Pulmonary artery endothelial cell (primary cell): ENCODE measurements around the gene ALLC. TPM values are rescaled to one million over a fixed set of nuclear protein-coding genes. Genes with fewer than 3 reads are reported as not detected.
A peak's percentile ranks its signal among the peaks of the same experiment; 100 is the strongest.

Experiments
- DNase-seq: peaks from one replicate; pipeline ENCODE4 v3.0.0-alpha.2; 2011; ENCODE audit warnings: low read depth, low spot score
- total RNA-seq: library from RNA; depleted of rRNA; stranded (reverse); fragments of >200 nt; gene quantifications from 2 replicates; pipeline ENCODE4 v1.2.3, GENCODE V29; 2014

ALLC gene
- total RNA-seq, 1 donor from 2014 or later = not detected

DNA sequence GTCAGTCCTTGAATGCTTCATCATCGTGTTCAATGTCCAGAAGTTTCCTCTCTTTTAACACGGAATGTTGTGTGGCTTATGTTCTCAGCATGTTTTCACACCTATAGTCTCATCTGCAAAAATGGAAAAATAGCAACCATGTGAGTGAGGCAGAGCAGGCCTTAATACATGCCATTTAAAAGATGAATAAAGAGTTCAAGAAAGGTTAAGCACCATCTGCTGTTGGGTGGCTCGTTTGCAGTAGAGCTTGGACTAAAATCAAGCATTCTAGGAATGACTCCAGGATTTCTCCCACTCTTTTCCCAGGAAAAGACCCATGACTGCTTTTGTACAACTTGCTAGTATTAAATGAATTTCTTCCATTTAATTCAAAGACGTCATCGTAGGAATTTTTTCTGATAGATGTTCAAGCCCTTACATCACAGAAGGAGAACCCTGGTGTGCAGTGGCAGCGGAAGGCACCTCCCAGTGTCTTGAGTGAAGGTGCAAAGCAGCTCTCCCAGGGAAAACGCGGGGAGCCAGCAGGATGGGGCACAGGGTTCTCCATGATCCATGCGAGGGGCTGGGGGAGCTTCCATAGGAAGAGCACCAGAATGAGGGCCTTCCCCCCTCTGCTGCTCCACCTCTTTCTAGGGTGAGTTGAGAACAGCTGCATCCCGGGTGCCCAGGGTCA is 55.0 kb downstream of the ALLC start:
- no peak for DNase-seq

DNA sequence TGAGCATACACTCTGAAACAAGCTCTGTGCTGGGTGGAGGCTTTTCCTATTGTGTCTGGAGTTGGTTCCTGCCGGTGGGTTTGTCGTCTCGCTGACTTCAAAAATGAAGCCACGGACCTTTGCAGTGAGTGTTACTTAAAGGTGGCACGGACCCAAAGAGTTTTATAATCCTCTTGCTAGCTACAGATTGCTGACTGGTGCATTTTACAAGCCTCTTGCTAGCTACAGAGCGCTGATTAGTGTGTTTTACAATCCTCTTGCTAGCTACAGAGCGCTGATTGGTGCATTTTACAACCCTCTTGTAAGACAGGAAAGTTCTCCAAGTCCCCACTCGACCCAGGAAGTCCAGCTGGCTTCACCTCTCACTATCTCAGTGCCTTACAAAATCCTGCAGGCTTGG is 60.7 kb downstream of the ALLC start:
- no peak for DNase-seq

- no peak for DNase-seq
These were observed 67.0 kb downstream of the ALLC start for GRCh38 chr2:3725002-3725401.

- no peak for DNase-seq
These were observed 67.7 kb downstream of the ALLC start for GRCh38 chr2:3725458-3726250.

- DNase-seq = no peak
These were observed 68.5 kb downstream of the ALLC start for GRCh38 chr2:3726511-3726910.

- DNase-seq = no peak
These were observed 69.5 kb downstream of the ALLC start for GRCh38 chr2:3727397-3728045.

GRCh38 chr2:3728104-3729054 is 70.4 kb downstream of the ALLC start:
- DNase-seq = peak; percentile 11

DNA sequence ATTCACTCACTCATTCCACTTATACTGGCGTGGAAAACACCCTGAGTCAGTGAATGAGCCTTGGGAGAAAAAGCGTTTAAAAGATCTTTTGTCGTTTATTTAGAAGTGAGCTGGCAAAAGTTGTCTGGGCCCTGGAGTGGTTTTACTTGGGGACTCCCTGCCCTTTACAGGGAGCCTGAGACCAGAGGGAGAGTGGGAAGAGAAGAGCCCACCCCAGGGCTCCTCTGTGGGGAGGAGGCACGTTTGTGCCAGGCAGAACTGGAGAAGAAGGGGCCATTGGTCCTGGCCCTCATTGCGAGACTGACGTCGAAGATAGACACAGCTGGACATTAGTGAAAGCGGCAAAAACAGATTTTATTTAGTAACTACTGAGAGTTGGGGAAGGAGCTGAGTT is 71.1 kb downstream of the ALLC start:
- DNase-seq = no peak

DNA sequence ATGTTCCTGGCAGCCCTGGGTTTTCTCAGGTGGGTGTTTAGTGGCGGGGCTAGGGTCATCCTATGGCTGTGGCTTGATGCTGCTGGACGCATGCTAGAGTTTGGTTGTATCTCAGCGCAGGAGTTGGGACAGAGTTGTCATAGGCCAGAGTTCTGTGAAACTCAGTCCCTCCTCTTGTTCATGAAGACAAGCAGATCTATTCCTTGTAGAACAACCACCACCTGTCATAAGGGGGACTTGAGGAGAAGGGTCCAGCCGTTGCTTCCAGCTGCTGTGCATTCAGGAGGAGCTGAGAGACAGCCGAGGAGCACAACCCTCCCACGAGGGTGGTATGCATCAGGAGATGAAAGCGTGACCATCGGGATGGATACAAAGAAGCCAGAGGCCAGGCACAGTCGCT is 71.8 kb downstream of the ALLC start:
- DNase-seq = no peak

- DNase-seq = no peak
These were observed 72.6 kb downstream of the ALLC start for GRCh38 chr2:3730646-3731045.

DNA sequence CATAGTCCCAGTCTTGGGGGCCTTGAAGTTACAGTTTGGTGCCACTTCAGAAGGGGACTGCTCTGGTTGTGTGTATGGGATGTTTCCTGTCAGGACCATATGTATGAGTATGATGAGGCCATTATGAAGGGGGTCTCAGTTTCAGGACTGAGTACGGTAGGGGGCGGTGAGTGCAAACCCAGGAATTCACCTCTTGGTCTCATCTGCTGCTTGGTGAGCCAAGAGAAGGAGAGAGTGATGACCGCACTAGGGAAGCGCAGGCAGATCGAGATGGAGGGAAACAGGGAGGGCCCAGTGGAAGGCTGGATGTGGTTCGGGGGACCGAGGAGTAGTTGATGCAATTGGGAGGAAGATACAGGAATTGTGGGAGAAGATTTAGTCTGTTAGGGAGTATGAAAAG is 73.8 kb downstream of the ALLC start:
- no peak for DNase-seq

DNA sequence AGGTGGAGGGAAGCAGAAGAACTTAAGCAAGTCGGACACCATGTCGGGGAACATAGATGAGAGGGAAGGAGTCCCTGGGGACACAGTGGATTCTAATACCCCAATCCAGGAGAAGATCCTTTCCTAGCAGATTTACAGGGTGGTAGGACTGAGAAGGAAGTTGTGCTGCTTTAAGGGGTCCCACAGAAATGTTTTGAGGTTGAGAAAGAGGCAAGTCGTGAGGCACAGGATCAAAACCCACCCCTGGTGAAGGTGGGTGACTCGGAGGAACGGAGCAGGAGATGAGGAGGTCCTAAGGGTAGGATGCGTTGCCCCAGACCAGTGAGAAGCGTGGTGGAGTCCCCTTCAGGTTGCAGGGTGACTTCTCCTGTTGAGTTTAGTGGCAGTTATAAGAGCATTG is 78.1 kb downstream of the ALLC start:
- no peak for DNase-seq

DNA sequence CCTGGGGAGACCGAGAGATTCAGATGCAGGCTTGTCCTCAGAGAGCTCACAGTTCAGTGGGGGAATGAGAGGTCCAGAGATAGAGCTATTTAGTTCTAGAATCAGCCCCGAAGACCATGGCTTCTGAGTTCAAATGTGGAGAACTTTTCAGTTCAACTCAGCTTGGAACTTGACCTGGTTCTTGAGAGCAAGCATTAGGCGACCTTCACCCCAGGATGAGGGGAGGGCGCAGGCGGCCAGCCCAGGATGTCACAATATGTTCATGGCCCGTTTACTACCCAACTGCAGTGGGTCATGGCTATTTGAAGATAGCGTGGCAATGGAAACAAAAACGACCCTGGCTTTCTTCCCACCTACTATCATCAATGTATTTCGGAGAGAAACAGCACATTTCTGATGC is 79.1 kb downstream of the ALLC start:
- DNase-seq = no peak

- no peak for DNase-seq
These were observed 80.5 kb downstream of the ALLC start for GRCh38 chr2:3738454-3738853.

DNA sequence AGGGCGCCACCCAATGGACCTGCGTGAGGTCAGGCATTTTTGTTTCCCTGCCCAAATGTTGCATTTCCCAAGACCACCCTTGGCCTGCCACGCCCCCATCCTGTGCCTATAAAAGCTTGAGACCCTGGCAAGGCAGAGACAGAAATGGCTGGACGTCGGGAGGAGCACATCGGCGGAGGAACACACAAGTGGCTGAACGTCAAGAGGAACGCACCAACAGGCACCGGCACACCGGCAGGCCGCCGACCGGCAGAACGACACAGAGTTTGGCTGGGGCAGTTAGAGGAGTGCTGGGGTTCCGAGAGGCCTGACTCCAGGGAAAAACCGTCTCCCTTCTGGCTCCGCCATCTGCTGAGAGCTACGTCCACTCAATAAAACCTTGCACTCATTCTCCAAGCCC is 81.3 kb downstream of the ALLC start:
- DNase-seq = no peak

GRCh38 chr2:3741396-3741795 is 83.4 kb downstream of the ALLC start:
- no peak for DNase-seq

GRCh38 chr2:3741867-3742602 is 84.0 kb downstream of the ALLC start:
- DNase-seq = no peak

DNA sequence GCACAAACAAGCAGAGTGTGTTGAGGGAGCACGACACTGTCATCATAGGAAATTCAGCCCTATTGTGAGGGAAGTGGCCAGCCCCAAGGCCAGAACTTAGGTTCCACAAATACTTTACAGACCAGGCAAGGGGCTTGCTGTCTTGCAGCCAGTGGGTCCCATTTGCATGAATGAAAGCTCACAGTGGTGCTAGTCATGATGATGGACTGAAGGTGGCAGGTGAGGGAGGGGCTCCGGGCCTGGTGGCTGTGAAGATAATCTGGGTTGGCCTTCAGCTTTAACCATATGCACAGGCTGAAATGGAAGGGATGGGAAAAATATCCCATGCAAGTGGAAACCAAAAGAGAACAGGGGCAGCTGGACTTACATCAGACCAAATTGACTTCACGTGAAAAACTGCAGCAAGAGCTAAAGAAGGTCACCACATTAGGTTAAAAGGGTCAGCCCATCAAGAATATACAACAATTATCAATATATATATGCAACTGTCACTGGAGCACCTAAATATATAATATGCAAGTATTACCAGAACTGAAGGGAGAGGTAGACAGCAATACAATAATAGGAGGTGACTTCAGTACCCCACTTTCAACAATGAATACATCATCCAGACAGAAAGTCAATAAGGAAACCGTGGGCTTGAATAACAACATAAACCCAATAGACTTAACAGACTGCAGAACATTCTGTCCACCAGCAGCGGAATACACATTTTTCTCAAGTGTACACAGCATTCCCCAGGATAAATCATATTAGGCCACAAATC is 84.9 kb downstream of the ALLC start:
- no peak for DNase-seq

DNA sequence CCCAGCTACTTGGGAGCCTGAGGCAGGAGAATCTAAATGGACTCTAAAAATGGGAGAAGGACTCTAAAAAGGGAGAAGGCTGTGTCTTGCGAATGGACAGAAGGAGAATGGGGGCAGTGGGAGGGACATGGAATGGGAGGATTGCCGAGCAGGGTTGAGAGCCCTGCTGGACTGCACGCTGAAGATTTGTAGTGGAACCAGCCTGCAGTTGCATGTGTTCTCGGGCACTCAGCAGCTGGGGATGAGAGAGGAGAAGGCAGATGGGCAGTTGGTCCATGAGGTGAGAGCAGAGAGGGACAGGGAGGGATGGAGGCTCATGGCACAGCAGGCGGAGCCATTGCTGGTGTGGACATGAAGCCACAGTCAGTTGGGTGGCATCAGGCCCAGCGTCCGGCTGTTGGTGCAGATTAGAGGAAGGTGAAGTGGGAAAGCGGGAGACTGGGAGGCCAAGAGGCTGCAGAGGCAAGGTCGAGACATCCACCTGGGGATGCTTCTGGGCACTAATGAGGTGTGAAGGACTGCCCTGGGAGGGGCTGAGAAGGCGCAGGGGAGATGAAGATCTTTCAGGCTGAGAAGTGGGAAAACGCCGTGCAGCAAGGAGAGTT is 86.1 kb downstream of the ALLC start:
- DNase-seq = no peak

DNA sequence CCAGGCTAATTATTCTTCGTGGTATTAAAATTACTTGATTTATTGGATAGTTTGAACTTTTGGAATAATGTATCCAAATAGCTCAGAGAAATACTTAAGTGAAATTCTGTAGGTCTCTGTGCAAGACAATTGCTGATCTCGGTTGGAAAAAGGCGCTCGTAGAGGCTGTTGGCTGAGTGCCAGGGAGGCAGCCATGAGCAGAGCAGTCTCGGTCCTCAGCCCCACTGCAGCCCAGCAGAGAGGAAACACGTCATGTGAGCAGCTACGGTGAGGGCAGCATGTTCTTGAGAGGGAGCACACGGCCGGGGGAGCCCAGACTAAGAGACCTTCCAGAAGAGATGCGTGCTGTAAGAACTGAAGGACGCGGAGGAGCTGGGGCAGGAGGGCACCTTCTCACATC is 87.9 kb downstream of the ALLC start:
- no peak for DNase-seq
